HT-29 (cell line): ENCODE measurements around the gene UBE2I. TPM values are rescaled to one million over a fixed set of nuclear protein-coding genes. Genes with fewer than 3 reads are reported as not detected.
"Not testable (repeated sequence)": the region's sequence is repeated elsewhere in the genome, so short reads cannot be mapped to it uniquely, and the experiment has no call there.

Experiments
- DNase-seq: peaks from one replicate; pipeline ENCODE4 v3.0.0-alpha.2; 2015; ENCODE audit warnings: low spot score
- total RNA-seq: library from RNA; depleted of rRNA; stranded (reverse); fragments of >200 nt; shearing (Covaris generic); gene quantifications from 2 replicates; pipeline ENCODE4 v1.2.3, GENCODE V29; 2014

UBE2I gene
- total RNA-seq, 1 experiment from 2014 or later: 116 TPM

DNA sequence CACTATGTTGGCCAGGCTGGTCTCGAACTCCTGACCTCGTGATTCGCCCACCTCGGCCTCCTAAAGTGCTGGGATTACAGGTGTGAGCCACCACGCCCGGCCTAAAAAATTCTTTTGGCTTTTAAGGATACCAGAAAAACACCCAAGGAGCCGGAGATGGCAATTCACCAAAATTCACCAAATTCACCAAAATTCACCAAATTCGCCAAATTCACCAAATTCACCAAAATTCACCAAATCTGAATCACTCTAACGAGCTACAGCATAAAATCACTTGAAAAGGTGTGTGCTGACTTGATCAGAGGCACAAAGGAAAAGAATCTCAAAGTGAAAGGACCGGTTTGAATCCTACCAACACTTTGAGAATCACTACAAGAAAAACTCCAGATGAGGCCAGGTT, 19.5 kb downstream of the UBE2I start:
- not testable (repeated sequence) for DNase-seq

DNA sequence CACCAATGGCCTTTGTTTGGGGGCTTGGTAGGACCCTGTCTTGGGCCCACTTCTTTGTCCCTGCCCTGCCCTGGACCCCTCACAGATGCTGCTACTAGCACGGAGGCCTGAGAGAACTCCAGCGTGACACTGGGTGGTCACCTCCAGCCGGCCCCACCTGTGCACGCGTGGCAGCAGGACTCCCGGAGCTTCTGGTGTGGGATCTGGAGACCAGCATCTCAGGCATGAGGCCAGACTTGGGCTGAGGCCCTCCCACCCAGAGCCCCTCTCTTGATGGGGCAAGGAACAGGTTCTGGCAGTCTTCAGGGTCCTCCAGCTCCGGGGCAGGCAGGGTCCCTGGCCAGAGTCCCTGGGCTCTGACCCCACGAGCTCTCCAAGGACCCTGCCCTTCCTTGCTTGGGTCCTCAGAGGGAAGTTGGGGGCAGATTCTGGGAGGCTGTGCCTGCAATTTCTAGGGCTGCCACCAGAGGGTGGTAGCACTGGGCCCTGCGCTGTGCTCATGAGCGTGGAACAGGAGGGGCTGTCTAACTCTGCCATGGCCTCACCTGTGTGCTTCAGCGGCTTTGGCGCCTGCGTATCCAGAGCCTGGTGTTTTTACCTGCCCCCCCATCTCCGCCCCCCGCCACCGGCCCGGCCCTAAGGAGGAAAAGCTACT, 21.0 kb downstream of the UBE2I start:
- peak; percentile 69 for DNase-seq

DNA sequence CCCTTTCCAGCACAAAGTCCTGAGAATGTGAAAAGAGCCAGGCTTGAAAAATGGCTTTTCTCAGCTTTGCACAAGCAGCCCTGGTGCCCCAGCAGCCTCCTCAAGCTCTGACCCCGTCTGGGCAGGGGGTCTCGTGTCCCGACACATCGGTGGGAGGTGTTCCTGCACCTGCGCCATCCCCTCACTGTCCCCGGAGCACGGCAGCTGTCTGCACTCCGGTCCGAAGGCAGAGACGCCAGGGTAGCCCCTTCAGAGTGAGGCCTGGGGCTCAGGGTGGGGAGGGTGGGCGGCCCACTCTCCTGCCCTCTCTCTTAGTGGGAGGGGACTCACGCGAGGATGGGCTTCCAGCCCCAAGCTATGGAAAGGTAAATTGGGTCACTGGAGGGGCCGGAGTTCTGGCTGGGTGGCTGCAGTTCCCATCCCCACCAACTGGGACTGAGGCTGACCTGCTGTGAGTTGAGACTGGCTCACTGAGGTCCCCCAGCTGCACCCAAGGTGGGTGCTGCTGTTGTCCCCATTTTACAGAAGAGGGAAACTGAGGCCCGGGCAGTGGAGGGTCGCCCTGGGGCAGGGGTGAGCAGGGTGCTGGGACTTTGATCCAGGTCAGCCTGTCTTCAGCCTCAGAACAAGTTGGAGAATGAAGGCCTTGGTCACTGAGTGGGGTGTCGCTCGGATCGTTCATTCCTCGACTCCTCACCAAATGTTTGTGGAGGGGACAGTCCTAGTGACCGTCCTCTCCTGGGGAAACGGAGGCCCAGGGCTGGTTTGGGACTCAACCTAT, 21.7 kb downstream of the UBE2I start:
- no peak for DNase-seq

DNA sequence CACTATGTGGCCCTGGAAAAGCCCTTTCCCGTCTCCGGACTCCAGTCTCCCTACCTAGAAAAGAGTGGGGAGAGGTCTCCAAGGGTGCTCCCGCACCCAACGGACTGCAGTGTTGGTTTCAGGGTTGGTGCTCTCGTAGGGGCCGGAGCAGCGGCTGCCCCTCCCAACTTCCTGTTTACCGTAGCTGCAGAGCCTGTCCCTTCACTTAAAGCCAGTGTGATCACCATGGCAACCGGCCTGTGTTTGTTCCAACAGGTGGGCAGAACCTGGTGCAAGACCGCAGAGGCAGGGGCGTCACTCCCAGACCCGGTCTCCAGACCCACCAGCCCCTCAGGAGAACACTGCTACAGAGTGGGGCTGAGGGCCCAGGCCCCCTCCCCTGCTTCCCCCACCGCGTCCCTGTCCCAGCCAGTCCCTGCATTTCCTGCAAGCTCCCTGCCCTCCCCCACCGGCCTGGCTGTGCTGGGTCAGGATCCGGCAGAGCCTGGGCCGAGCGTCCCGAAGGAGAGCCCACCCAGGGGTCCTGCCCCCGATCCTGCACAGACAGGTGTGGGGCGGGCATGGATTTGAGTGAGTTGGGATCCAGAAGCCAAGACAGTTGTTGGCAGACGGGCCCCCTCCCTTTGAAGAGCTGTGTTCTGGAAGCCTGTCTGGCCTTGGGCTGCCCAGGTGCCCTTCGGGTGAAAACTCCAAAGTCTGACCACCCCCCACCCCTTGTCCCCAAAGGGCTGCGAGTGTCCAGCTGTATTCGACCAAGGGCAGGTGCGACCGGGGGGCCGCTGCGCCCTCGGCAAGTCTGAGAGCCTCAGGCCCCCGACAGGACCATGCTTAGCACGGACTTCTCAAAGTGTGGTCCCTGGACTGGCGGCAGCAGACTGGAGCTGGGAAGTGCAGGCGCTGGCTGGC, 22.5 kb downstream of the UBE2I start:
- peak; percentile 98 for DNase-seq

DNA sequence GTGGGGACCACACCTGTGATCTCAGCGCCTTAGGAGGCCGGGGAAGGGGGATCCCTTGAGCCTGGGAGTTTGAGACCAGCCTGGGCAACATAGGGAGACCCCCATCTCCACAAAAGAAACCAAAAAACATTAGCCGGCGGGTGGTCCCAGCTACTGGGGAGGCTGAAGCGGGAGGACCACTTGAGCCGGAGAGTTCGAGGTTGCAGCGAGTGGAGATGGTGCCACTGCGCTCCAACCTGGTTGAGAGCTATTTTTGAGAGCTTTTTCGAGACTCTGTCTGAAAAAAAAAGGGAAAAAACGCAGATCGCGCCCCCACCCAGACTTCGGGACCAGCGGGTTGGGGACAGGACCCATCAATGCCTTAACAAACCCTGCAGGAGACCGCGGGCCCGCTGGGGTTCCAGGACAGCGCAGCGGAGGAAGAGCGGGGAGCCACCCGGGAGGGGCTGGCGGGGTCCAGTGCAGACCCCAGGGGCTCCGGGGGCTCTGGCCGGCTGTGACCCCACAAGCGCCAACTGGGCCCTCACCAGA, 23.2 kb downstream of the UBE2I start:
- DNase-seq: no peak

DNA sequence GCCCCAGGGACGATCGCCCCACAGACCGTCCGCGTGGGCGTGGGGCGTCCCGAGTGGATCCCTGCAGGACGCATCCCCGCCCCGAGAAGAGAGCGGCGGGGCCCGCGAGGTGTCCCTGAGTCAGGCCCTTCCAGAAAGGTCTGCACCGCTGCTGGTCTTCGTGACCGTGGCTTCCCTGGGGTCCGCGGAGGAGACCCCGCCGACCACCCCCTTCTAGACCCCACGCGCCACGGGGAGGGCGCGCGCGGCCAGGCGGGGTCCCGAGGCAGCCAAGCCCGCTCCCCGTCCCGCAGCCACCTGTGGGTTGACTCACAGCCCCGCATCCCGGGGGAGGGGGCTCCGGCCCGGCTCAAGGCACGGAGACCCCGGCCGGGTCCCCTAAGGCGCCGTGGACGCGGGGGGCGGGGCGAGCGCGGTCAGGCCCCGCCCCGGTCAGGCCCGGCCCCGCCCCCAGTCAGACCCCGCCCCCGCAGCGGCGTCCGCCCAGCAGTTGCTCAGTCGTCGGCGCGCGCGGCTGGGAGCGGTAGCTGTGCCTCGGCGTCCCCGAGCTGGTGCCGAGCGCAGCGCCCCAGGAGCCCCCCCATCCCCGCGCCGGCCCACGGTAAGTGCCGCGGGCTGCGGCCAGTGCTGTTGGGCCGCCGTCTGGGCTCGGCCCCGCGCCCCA, 23.8 kb downstream of the UBE2I start, which contains the start of gene BAIAP3:
Gene BAIAP3, plus strand, starts transcription at position 497 of the 664 bp plus-strand sequence. CDS start 4,905 bp downstream, outside the sequence.
- DNase-seq: peak; percentile 44

DNA sequence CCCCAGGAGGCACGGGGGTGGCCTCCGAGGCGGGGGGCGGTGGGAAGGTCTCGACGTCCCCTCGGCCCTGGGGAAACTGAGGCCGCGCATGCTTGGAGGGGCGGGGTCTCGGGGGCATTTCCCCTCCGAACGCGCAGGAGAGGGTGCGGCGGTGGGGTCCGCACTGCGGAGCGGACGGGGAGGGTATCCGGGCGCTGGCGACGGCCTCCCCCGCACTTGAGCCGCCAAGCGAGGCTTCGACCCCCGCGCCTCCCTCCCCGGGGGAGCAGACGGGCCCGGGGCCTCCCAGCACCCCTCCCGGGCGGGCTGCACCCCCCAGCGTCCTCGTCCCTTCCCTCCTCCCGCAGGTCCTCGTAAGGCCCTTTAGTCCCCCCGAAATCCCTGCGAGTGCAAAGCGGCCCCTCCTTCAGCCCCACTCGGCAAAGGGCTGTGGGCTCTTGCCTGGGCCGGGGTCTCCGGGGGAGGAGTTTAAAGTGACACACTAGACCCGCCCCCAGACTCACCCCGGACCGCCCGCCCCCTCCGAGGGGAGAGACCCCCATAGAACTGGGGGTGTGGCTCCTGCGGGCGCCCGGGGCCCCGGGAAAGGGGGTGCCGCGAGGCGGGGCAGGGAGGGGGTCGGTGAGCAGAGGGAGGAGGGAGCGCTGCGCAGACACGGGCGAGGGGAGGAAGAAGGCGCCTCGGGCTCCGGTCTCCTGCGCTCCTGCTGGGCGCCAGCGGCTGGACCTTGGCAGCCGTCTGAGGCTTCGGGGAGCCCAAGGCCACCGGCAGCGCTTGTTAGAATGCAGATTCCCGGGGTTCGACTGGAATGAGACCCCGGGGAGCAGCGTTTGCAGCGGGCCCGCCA, 24.6 kb downstream of the UBE2I start:
- no peak for DNase-seq

DNA sequence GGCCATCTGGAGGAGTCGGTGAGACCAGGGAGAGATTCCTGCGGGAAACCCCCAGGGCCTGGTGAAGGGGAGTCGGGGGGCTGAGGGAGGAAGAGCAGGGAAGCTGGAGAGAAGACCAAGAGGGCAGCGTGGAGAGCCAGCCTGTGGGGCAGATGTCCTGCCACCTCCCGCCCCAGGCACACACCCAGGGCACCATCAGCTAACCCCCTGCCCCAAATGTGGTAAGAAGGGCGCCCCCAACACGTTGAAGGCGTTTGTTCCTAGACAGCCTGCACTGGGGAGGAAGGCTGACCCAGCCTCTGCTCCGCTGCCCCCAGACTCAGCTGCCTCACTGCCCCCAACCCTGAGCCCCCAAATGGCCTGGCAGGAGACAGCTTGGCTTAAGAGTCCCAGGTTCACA, 25.3 kb downstream of the UBE2I start:
- no peak for DNase-seq

DNA sequence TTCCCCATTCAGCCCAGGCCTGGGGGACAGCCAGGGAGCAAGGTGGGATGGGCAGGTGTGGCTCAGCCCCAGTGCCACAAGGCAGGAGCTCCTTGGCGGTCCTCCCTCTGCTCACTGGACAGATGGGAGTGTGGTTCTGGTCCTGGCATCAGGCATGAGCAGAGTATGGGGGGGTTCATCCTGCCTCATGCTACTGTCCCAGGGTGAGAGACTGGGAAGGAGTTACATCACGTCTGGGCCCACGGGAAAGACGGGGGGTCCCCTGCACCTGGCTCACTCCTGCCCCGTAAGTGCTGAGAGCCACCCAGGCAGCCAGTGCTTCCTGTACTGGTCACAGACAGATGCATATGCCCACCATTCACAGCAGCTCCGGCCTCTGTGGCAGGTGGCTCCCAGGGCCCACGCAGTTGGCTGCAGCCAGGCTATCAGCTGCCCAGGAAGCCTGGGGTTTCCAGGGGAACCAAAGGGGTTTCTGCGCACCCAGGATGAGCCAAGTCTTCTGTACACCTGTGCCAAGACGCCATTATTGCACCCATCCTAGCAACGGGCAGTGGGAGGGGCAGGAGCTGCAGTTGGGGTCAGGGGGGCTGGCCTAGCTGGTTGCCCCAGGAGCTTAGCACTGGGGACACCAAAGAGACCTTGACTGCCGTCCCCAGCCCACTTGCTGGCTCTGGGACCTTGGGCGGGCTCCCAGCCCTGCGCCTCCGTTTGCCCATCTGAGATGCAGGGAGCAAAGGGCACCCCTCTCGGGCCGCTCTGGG, 26.0 kb downstream of the UBE2I start:
- no peak for DNase-seq

DNA sequence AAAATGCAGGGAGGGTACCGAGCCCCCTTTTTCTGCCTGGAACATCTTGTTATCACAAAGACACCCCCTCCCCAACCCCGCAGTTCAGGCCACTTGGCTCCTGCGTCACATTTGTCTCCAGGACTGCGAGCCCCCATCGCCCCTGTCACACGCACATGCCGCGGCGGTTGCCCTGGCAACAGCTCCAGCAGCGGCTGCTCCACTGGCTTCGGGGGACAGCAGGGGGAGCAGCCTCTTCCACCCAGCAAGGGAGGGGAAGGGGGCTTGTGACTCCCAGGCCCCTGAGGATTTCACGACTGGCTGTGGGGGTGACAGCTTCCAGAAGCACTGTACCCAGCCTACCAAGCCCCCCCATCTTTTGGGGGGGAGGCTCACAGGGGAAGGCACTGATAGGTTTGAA, 26.6 kb downstream of the UBE2I start:
- no peak for DNase-seq

DNA sequence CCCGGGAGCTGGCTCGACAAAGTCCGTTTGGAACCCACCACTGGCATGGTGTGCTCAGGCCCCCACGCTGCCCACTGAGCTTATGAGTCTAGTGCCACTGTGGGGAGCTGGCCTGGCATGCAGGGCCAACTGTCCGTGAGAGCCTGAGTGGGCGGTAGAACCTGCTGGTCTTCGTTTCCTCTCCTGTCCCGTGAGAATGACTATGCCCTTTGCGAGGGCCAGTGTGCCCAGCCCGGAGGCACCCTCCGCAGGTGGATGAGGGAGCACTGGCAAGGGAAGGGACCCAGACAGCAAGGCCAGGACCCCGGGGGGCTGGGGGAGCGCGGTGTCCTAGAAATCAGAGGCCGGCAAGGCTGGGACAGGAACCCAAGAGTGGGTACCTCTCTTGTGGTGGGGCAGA, 27.2 kb downstream of the UBE2I start:
- DNase-seq: no peak

DNA sequence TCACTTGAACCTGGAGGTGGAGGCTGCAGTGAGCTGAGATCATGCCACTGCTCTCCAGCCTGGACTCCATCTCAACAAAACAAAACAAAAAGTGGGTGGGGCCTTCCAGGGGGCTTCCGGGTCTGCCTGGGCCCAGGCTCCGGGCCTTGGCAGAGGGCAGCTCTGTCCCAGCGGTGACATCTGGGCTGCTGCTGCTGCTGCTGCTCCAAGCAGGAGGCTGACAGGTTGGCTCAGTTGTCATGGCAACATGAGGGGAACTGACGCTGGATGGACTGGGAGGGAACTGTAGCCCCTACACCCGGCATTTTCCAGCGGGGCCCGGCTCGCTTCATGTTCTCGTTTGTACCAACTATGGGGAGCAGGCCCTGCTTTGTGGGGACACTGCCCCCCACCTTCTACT, 28.1 kb downstream of the UBE2I start:
- DNase-seq: no peak

DNA sequence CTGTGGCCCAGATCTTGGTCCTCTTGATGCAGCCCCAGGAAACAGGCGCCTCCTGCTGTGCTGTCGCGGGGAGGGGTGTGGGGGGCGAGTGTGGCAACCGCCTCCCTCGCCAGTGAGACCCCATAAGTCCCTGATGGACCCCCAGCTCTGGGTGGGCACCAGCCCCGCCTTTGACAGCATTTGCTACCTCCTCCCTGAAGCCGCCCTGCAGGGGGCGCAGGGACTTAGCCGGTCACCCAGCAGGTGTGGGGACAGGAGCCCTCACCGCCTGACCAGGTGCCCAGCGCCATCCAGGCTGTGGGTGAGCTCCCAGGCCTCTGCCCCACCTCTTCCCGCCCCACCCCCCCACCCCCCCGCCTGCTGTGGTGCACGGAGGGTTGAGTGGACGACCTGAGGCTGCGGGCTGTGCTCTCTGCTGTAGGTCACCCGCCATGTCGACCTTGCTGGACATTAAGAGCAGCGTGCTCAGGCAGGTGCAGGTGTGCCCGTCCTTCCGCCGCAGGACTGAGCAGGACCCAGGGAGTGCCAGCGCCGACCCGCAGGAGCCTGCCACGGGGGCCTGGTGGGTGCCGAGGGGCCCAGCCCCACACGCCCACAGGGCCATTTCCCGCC, 28.8 kb downstream of the UBE2I start:
- peak; percentile 70 for DNase-seq

DNA sequence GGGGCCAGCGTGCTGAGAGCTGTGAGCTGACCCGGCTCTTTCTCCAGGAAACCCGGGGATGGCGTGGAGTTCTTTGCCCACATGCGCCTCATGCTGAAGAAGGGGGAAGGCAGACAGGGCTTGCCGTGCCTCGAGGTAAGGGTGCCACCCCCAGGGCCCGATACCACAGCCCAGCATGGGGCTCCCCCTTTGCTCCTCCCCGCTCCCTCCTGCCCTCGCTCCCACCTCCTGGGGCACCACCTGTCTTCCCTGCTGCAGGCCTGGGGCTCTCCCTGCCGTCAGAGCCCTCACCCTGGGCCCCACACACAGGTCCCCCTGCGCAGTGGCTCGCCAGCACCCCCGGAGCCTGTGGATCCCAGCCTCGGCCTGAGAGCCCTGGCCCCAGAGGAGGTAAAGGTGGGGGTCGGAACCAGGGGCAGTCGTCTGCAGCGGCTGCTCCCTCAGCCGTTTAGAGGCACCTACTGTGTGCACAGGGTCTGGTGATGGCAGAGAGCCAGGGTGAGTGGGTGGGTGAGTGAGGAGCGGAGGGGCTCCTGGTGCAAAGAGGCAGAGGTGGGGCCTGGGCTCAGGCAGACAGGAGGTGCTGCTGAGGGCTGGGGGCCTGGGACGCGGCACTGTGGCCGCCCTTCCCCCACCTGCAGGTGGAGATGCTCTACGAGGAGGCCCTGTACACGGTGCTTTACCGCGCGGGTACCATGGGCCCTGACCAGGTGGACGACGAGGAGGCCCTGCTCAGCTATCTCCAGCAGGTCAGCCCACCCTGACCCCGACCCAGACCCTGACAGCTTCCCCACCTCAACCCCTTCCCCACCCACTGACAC, 29.6 kb downstream of the UBE2I start:
- no peak for DNase-seq

DNA sequence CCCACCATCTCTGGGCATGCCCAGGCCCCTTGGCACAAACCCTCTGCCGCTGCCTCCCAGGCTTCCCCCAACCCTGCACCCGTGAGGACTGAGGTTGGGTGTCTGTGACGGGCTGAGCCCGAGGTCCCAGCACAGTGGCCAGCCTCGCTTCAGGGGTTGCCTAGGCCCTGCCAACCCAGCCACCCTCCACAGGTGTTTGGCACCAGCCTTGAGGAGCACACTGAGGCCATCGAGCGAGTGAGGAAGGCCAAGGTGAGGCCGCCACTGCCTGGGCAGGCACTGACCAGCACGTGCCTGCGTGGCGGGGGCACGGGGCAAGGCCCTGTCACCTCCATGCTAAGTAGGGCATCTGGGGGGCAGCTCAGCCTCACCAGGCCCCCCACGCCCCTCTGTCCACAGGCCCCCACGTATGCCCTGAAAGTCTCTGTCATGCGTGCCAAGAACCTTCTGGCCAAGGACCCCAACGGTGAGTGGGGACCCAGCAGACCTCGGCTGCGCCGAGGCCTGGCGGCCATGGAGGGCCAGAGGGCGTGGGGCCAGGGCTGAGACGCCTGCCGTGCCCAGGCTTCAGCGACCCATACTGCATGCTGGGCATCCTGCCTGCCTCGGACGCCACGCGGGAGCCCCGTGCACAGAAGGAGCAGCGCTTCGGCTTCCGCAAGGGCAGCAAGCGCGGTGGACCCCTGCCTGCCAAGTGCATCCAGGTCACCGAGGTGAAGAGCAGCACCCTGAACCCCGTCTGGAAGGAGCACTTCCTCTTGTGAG, 31.5 kb downstream of the UBE2I start:
- no peak for DNase-seq

DNA sequence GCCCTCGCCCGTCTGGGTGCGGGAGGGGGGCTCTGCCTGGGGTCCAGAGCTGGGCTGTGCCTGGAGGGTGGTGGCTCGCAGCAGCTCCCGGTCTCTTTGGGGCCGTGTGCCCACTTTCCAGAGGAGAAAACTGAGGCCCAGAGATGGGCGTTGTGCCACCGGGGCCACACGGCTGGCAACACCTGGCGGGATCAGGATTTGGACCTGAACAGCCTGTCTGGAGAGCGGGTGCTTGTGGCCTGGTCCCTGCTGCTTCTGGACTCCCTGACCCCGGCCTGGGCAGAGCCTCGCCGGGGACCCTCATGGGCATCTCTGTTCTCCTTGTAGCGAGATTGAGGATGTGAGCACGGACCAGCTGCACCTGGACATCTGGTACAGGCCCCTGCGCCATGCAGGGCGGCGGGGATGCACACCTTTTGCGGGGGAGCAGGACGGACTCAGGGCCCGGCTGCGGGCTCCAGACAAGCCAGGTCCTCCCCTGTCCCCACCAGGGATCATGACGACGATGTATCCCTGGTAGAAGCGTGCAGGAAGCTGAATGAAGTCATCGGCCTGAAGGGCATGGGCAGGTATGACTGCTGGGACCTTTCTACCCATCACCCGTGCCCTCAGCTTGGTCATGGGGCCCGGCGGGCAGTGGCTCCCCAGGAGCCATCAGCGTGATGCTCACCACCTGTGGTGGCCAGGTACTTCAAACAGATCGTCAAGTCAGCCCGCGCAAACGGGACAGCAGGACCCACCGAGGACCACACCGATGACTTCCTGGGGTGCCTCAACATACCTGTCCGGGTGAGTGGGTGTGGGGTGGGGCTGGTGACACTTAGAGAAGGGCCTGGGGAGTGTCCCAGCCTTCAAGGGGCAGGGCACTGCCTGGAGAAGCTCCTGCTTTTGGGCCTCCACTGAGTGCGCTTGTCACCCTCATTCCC, 32.3 kb downstream of the UBE2I start:
- no peak for DNase-seq
